GM23338 (cell line): ENCODE results near the gene FKBP1B.

Experiments used
- CREB1 ChIP-seq: fragments of 250-450 bp; sonication (Bioruptor Pico); IDR thresholded peaks from 2 replicates; pipeline ENCODE4 v1.5.0; 2020; ENCODE audit warnings: low read depth, mild to moderate bottlenecking, moderate library complexity
- EZH2 ChIP-seq: fragments of 200-600 bp; sonication (generic); IDR thresholded peaks from one replicate; pipeline ENCODE4 v1.8.0; 2017; ENCODE audit warnings: antibody characterized with exemption, mild to moderate bottlenecking, low read depth; ENCODE audit not compliant: unreplicated experiment
- EZH2phosphoT487 ChIP-seq: fragments of 200-600 bp; sonication (generic); IDR thresholded peaks from one replicate; pipeline ENCODE4 v1.8.1; 2018; ENCODE audit warnings: antibody characterized with exemption; ENCODE audit not compliant: unreplicated experiment
- JUNB ChIP-seq: IDR thresholded peaks from one replicate; pipeline ENCODE4 v1.6.1; 2016; ENCODE audit warnings: antibody characterized with exemption; ENCODE audit not compliant: unreplicated experiment
- NANOG ChIP-seq: IDR thresholded peaks from 2 replicates; pipeline ENCODE4 v1.6.1; 2016; ENCODE audit warnings: antibody characterized with exemption, borderline replicate concordance
- POLR2AphosphoS5 ChIP-seq: IDR thresholded peaks from 2 replicates; pipeline ENCODE4 v1.6.1; 2016; ENCODE audit warnings: antibody characterized with exemption, low read depth
- TF ChIP-seq, protein P1 (sequence below), 2 experiments: fragments of 200-600 bp in 1 of 2; sonication (generic) in 1 of 2; conservative IDR thresholded peaks; 2 replicates each; pipeline versions ENCODE4 v1.5.1 to v1.6.1; 2016 to 2017; ENCODE audit warnings: antibody characterized with exemption in 2 of 2, low read depth in 2 of 2, mild to moderate bottlenecking in 2 of 2, moderate library complexity in 1 of 2
- TF ChIP-seq, protein P2 (sequence below): IDR thresholded peaks from one replicate; pipeline ENCODE4 v1.6.1; 2018; ENCODE audit warnings: antibody characterized with exemption; ENCODE audit not compliant: unreplicated experiment
- TF ChIP-seq, protein P3 (sequence below): fragments of 250-450 bp; sonication (Bioruptor Pico); IDR thresholded peaks from 2 replicates; pipeline ENCODE4 v1.5.0; 2020; ENCODE audit warnings: mild to moderate bottlenecking, moderate library complexity

DNA sequence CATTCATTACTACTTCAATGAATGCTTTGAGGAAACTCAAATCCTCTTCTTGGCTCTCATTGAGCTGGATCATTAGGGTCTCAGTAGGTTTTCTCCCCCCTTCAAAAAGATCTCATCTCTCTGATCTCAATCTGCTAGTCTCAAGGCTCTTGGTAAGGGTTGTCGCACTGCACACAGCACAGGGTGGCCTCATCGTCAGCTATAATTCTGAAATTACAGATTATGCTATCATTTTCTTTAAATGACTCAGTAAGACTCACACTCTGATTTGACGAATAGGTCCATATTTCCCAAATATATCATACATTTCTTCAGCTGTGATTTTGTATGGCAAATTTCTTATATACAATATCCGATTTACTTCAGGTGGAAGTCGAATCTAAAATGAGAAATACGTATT is 24.3 kb downstream of the FKBP1B start:
- TF ChIP-seq EZH2 (no peak), CREB1 (CRISPR knock-in tag) (no peak), EZH2phosphoT487 (no peak), POLR2AphosphoS5 (no peak), NANOG (no peak), JUNB (no peak)
- TF ChIP-seq, protein P1, sequence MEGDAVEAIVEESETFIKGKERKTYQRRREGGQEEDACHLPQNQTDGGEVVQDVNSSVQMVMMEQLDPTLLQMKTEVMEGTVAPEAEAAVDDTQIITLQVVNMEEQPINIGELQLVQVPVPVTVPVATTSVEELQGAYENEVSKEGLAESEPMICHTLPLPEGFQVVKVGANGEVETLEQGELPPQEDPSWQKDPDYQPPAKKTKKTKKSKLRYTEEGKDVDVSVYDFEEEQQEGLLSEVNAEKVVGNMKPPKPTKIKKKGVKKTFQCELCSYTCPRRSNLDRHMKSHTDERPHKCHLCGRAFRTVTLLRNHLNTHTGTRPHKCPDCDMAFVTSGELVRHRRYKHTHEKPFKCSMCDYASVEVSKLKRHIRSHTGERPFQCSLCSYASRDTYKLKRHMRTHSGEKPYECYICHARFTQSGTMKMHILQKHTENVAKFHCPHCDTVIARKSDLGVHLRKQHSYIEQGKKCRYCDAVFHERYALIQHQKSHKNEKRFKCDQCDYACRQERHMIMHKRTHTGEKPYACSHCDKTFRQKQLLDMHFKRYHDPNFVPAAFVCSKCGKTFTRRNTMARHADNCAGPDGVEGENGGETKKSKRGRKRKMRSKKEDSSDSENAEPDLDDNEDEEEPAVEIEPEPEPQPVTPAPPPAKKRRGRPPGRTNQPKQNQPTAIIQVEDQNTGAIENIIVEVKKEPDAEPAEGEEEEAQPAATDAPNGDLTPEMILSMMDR (conservative IDR thresholded peaks at IDR 0.05; ENCODE audit: low read depth in 2 of 2) = no peak
- TF ChIP-seq, protein P2, sequence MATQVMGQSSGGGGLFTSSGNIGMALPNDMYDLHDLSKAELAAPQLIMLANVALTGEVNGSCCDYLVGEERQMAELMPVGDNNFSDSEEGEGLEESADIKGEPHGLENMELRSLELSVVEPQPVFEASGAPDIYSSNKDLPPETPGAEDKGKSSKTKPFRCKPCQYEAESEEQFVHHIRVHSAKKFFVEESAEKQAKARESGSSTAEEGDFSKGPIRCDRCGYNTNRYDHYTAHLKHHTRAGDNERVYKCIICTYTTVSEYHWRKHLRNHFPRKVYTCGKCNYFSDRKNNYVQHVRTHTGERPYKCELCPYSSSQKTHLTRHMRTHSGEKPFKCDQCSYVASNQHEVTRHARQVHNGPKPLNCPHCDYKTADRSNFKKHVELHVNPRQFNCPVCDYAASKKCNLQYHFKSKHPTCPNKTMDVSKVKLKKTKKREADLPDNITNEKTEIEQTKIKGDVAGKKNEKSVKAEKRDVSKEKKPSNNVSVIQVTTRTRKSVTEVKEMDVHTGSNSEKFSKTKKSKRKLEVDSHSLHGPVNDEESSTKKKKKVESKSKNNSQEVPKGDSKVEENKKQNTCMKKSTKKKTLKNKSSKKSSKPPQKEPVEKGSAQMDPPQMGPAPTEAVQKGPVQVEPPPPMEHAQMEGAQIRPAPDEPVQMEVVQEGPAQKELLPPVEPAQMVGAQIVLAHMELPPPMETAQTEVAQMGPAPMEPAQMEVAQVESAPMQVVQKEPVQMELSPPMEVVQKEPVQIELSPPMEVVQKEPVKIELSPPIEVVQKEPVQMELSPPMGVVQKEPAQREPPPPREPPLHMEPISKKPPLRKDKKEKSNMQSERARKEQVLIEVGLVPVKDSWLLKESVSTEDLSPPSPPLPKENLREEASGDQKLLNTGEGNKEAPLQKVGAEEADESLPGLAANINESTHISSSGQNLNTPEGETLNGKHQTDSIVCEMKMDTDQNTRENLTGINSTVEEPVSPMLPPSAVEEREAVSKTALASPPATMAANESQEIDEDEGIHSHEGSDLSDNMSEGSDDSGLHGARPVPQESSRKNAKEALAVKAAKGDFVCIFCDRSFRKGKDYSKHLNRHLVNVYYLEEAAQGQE = no peak
- TF ChIP-seq, protein P3, sequence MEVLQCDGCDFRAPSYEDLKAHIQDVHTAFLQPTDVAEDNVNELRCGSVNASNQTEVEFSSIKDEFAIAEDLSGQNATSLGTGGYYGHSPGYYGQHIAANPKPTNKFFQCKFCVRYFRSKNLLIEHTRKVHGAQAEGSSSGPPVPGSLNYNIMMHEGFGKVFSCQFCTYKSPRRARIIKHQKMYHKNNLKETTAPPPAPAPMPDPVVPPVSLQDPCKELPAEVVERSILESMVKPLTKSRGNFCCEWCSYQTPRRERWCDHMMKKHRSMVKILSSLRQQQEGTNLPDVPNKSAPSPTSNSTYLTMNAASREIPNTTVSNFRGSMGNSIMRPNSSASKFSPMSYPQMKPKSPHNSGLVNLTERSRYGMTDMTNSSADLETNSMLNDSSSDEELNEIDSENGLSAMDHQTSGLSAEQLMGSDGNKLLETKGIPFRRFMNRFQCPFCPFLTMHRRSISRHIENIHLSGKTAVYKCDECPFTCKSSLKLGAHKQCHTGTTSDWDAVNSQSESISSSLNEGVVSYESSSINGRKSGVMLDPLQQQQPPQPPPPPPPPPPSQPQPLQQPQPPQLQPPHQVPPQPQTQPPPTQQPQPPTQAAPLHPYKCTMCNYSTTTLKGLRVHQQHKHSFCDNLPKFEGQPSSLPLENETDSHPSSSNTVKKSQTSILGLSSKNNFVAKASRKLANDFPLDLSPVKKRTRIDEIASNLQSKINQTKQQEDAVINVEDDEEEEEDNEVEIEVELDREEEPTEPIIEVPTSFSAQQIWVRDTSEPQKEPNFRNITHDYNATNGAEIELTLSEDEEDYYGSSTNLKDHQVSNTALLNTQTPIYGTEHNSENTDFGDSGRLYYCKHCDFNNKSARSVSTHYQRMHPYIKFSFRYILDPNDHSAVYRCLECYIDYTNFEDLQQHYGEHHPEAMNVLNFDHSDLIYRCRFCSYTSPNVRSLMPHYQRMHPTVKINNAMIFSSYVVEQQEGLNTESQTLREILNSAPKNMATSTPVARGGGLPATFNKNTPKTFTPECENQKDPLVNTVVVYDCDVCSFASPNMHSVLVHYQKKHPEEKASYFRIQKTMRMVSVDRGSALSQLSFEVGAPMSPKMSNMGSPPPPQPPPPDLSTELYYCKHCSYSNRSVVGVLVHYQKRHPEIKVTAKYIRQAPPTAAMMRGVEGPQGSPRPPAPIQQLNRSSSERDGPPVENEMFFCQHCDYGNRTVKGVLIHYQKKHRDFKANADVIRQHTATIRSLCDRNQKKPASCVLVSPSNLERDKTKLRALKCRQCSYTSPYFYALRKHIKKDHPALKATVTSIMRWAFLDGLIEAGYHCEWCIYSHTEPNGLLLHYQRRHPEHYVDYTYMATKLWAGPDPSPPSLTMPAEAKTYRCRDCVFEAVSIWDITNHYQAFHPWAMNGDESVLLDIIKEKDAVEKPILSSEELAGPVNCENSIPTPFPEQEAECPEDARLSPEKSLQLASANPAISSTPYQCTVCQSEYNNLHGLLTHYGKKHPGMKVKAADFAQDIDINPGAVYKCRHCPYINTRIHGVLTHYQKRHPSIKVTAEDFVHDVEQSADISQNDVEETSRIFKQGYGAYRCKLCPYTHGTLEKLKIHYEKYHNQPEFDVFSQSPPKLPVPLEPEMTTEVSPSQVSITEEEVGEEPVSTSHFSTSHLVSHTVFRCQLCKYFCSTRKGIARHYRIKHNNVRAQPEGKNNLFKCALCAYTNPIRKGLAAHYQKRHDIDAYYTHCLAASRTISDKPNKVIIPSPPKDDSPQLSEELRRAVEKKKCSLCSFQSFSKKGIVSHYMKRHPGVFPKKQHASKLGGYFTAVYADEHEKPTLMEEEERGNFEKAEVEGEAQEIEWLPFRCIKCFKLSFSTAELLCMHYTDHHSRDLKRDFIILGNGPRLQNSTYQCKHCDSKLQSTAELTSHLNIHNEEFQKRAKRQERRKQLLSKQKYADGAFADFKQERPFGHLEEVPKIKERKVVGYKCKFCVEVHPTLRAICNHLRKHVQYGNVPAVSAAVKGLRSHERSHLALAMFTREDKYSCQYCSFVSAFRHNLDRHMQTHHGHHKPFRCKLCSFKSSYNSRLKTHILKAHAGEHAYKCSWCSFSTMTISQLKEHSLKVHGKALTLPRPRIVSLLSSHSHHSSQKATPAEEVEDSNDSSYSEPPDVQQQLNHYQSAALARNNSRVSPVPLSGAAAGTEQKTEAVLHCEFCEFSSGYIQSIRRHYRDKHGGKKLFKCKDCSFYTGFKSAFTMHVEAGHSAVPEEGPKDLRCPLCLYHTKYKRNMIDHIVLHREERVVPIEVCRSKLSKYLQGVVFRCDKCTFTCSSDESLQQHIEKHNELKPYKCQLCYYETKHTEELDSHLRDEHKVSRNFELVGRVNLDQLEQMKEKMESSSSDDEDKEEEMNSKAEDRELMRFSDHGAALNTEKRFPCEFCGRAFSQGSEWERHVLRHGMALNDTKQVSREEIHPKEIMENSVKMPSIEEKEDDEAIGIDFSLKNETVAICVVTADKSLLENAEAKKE (CRISPR knock-in tag) = no peak
